Cardiac muscle cell (in vitro differentiated cells and primary cell): ENCODE measurements around the gene KRTAP6-2. TPM values are rescaled to one million over a fixed set of nuclear protein-coding genes. Genes with fewer than 3 reads are reported as not detected.

Experiments
- DNase-seq, 2 donors: peaks; one replicate each; pipeline versions ENCODE4 v3.0.0 to v3.0.0-alpha.2; 2010 to 2017; ENCODE audit warnings: low read depth in 1 of 2, low spot score in 1 of 2
- H3K27ac ChIP-seq: fragments of 200-600 bp; sonication (generic); 2 replicates; pipeline ENCODE4 v1.5.1; 2016
- H3K27me3 ChIP-seq: fragments of 200-600 bp; sonication (generic); 2 replicates; pipeline ENCODE4 v1.6.0; 2016; ENCODE audit warnings: control low read depth
- H3K36me3 ChIP-seq: fragments of 200-600 bp; sonication (generic); 2 replicates; pipeline ENCODE4 v1.5.1; 2016; ENCODE audit warnings: control low read depth
- H3K4me1 ChIP-seq: fragments of 200-600 bp; sonication (generic); 2 replicates; pipeline ENCODE4 v1.8.1; 2017; ENCODE audit warnings: low read depth, mild to moderate bottlenecking, mixed run types
- H3K4me3 ChIP-seq: fragments of 200-600 bp; sonication (generic); 2 replicates; pipeline ENCODE4 v1.5.1; 2016; ENCODE audit warnings: mild to moderate bottlenecking
- H3K9me3 ChIP-seq: fragments of 200-600 bp; sonication (generic); 2 replicates; pipeline ENCODE4 v1.5.1; 2017; ENCODE audit warnings: low read depth, mild to moderate bottlenecking, control low read depth
- CTCF ChIP-seq: IDR thresholded peaks from 2 replicates; pipeline ENCODE4 v1.5.1; 2012; ENCODE audit warnings: low read depth, mild to moderate bottlenecking, low read length
- polyA plus RNA-seq: library from polyadenylated mRNA; unstranded; fragments of >200 nt; fragmentation: Nextera tagmentation; extraction: Ambion mirVana; gene quantifications from 2 replicates; pipeline ENCODE4 v1.2.1, GENCODE V29; 2016
- total RNA-seq: library from RNA; depleted of rRNA; stranded (reverse); fragments of >200 nt; gene quantifications from 2 replicates; pipeline ENCODE4 v1.2.3, GENCODE V29; 2016

KRTAP6-2 gene
- total and polyA plus RNA-seq, 2 experiments from 2014 or later: not detected

DNA sequence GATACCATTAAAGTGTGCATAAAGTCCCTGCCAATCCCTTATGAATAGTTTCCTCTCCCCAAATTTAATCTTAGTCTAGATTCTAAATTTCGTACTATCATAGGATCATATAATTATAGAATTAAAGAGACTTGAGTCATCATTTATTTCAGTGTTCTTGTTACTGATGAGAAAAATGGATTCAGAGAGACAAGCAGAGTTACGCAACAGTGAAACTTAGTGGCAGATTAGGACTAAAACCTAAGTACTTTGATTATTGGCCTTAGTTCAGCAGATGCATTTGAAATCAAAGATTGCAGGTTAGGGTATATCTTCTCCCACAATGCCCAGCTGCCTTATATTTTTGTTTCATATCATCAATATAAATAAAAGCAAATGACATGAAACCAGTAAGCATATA, 36.7 kb downstream of the KRTAP6-2 start:
- Histone ChIP-seq H3K36me3 (no peaks in the 10 kb centered on the region), H3K9me3 (no peaks in the 10 kb centered on the region), H3K4me1 (no peaks in the 10 kb centered on the region), H3K27me3 (no peaks in the 10 kb centered on the region), H3K4me3 (no peak overlapping the region), H3K27ac (no peak overlapping the region)
- no peak for DNase-seq
- TF ChIP-seq CTCF: no peak

DNA sequence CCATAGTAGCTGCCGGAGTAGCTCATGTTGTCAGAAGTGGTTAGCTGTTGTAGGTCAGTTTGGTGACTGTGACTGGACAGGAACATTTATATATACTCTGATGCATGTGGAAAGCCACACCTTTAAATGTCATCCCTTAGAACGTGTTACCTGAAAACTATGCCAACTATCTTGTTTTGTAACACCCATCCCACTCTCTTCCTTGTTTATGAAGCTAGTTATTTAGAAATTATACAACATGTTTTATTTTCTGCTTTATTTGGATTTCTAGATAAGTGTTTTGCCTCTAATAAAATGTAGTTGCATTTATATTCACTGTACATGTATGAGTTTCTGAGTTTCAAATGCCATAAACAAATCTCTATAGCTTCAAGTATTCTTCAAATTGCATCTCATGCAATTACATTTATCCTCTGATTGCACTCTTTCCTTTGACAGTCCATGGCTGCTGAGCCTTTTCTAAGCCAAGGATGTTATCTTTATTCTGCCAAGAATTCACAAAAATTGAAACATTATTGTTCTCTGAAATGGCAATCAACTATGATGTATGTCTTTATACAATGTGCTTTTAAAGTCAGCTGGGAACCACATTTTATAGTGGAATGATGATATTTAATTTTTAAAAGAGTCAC, 37.3 kb downstream of the KRTAP6-2 start, which contains the start of gene KRTAP19-7:
KRTAP19-7 (minus strand) TSS at position 51 of the 632 bp plus-strand sequence; CDS start at position 26, 25 bp downstream.
- no peaks in the 10 kb centered on the region for H3K27me3 ChIP-seq
- H3K36me3 ChIP-seq: no peaks in the 10 kb centered on the region
- H3K4me1 ChIP-seq: no peaks in the 10 kb centered on the region
- no peak within 1 kb of the TSS for H3K4me3 ChIP-seq
- no peaks in the 10 kb centered on the region for H3K9me3 ChIP-seq
- DNase-seq: no peak
- no peak within 1 kb of the TSS for H3K27ac ChIP-seq
- TF ChIP-seq CTCF: no peak

DNA sequence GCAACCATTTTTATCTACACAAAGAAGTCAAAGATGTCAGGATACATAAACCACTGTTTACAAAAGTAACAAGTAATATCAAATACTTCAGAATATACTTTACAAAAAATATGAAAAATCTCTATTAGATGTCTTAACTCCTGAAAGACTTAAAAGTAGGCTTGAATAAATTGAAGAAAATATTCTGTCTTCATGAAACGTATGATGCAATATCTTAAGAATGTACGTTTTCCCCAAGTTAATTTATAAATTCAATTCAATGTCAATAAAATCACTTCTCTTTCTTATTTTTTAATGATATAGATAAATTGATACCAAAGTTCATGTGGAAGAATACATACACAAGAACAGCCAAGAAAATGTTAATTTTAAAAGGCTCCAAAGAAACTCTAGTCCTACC, 43.6 kb downstream of the KRTAP6-2 start:
- no peak overlapping the region for H3K27ac ChIP-seq
- no peaks in the 10 kb centered on the region for H3K36me3 ChIP-seq
- no peaks in the 10 kb centered on the region for H3K9me3 ChIP-seq
- no peaks in the 10 kb centered on the region for H3K4me1 ChIP-seq
- H3K4me3 ChIP-seq: no peak overlapping the region
- no peak for TF ChIP-seq CTCF
- no peaks in the 10 kb centered on the region for H3K27me3 ChIP-seq
- no peak for DNase-seq

GRCh38 chr21:30552782-30553181, 45.9 kb downstream of the KRTAP6-2 start:
- H3K9me3 ChIP-seq: no peaks in the 10 kb centered on the region
- H3K27me3 ChIP-seq: no peaks in the 10 kb centered on the region
- H3K4me3 ChIP-seq: no peak overlapping the region
- no peak for DNase-seq
- H3K36me3 ChIP-seq: no peaks in the 10 kb centered on the region
- H3K4me1 ChIP-seq: no peaks in the 10 kb centered on the region
- TF ChIP-seq CTCF: no peak
- no peak overlapping the region for H3K27ac ChIP-seq

Other genes with a start within 250 kb of the KRTAP6-2 start
- not detected in 2 replicates for gene KRTAP13-2, start 226.6 kb downstream of the KRTAP6-2 start, total RNA-seq
- gene KRTAP13-2, start 226.6 kb downstream of the KRTAP6-2 start, polyA plus RNA-seq: not detected in 2 replicates
- not detected in 2 replicates for gene KRTAP13-1, start 202.9 kb downstream of the KRTAP6-2 start, total RNA-seq
- gene KRTAP13-1, start 202.9 kb downstream of the KRTAP6-2 start, polyA plus RNA-seq: not detected in 2 replicates
- gene KRTAP13-3, start 173.0 kb downstream of the KRTAP6-2 start, total RNA-seq: not detected in 2 replicates
- gene KRTAP13-3, start 173.0 kb downstream of the KRTAP6-2 start, polyA plus RNA-seq: not detected in 2 replicates
- gene KRTAP13-4, start 168.7 kb downstream of the KRTAP6-2 start, total RNA-seq: not detected in 2 replicates
- gene KRTAP13-4, start 168.7 kb downstream of the KRTAP6-2 start, polyA plus RNA-seq: not detected in 2 replicates
- not detected in 2 replicates for gene KRTAP15-1, start 158.6 kb downstream of the KRTAP6-2 start, total RNA-seq
- not detected in 2 replicates for gene KRTAP15-1, start 158.6 kb downstream of the KRTAP6-2 start, polyA plus RNA-seq
- not detected in 2 replicates for gene KRTAP19-1, start 118.5 kb downstream of the KRTAP6-2 start, total RNA-seq
- gene KRTAP19-1, start 118.5 kb downstream of the KRTAP6-2 start, polyA plus RNA-seq: not detected in 2 replicates
- gene KRTAP19-2, start 111.5 kb downstream of the KRTAP6-2 start, total RNA-seq: not detected in 2 replicates
- gene KRTAP19-2, start 111.5 kb downstream of the KRTAP6-2 start, polyA plus RNA-seq: not detected in 2 replicates
- gene KRTAP19-3, start 106.9 kb downstream of the KRTAP6-2 start, total RNA-seq: not detected in 2 replicates
- not detected in 2 replicates for gene KRTAP19-3, start 106.9 kb downstream of the KRTAP6-2 start, polyA plus RNA-seq
- gene KRTAP19-4, start 101.7 kb downstream of the KRTAP6-2 start, total RNA-seq: not detected in 2 replicates
- not detected in 2 replicates for gene KRTAP19-4, start 101.7 kb downstream of the KRTAP6-2 start, polyA plus RNA-seq
- not detected in 2 replicates for gene KRTAP19-5, start 96.8 kb downstream of the KRTAP6-2 start, total RNA-seq
- gene KRTAP19-5, start 96.8 kb downstream of the KRTAP6-2 start, polyA plus RNA-seq: not detected in 2 replicates
- gene KRTAP19-6, start 57.0 kb downstream of the KRTAP6-2 start, total RNA-seq: not detected in 2 replicates
- not detected in 2 replicates for gene KRTAP19-6, start 57.0 kb downstream of the KRTAP6-2 start, polyA plus RNA-seq
- not detected in 2 replicates for gene KRTAP19-7, start 37.6 kb downstream of the KRTAP6-2 start, total RNA-seq
- gene KRTAP19-7, start 37.6 kb downstream of the KRTAP6-2 start, polyA plus RNA-seq: not detected in 2 replicates
- gene KRTAP22-2, start 8.5 kb downstream of the KRTAP6-2 start, total RNA-seq: not detected in 2 replicates
- not detected in 2 replicates for gene KRTAP22-2, start 8.5 kb downstream of the KRTAP6-2 start, polyA plus RNA-seq
- gene KRTAP6-3, start 6.5 kb downstream of the KRTAP6-2 start, total RNA-seq: not detected in 2 replicates
- gene KRTAP6-3, start 6.5 kb downstream of the KRTAP6-2 start, polyA plus RNA-seq: not detected in 2 replicates
- not detected in 2 replicates for gene KRTAP22-1, start 2.2 kb upstream of the KRTAP6-2 start, total RNA-seq
- not detected in 2 replicates for gene KRTAP22-1, start 2.2 kb upstream of the KRTAP6-2 start, polyA plus RNA-seq
- not detected in 2 replicates for gene KRTAP6-1, start 15.0 kb upstream of the KRTAP6-2 start, total RNA-seq
- gene KRTAP6-1, start 15.0 kb upstream of the KRTAP6-2 start, polyA plus RNA-seq: not detected in 2 replicates
- gene KRTAP20-1, start 17.5 kb upstream of the KRTAP6-2 start, total RNA-seq: not detected in 2 replicates
- not detected in 2 replicates for gene KRTAP20-1, start 17.5 kb upstream of the KRTAP6-2 start, polyA plus RNA-seq
- gene KRTAP20-4, start 21.7 kb upstream of the KRTAP6-2 start, total RNA-seq: not detected in 2 replicates
- not detected in 2 replicates for gene KRTAP20-4, start 21.7 kb upstream of the KRTAP6-2 start, polyA plus RNA-seq
- gene KRTAP20-2, start 36.3 kb upstream of the KRTAP6-2 start, total RNA-seq: not detected in 2 replicates
- not detected in 2 replicates for gene KRTAP20-2, start 36.3 kb upstream of the KRTAP6-2 start, polyA plus RNA-seq
- not detected in 2 replicates for gene KRTAP20-3, start 44.0 kb upstream of the KRTAP6-2 start, total RNA-seq
- not detected in 2 replicates for gene KRTAP20-3, start 44.0 kb upstream of the KRTAP6-2 start, polyA plus RNA-seq
- gene KRTAP21-3, start 119.9 kb upstream of the KRTAP6-2 start, total RNA-seq: not detected in 2 replicates
- gene KRTAP21-3, start 119.9 kb upstream of the KRTAP6-2 start, polyA plus RNA-seq: not detected in 2 replicates
- not detected in 2 replicates for gene KRTAP21-2, start 148.4 kb upstream of the KRTAP6-2 start, total RNA-seq
- not detected in 2 replicates for gene KRTAP21-2, start 148.4 kb upstream of the KRTAP6-2 start, polyA plus RNA-seq
- gene KRTAP21-1, start 156.5 kb upstream of the KRTAP6-2 start, total RNA-seq: not detected in 2 replicates
- not detected in 2 replicates for gene KRTAP21-1, start 156.5 kb upstream of the KRTAP6-2 start, polyA plus RNA-seq
- gene KRTAP8-1, start 214.4 kb upstream of the KRTAP6-2 start, total RNA-seq: not detected in 2 replicates
- gene KRTAP8-1, start 214.4 kb upstream of the KRTAP6-2 start, polyA plus RNA-seq: not detected in 2 replicates
- gene KRTAP7-1, start 230.9 kb upstream of the KRTAP6-2 start, total RNA-seq: not detected in 2 replicates
- not detected in 2 replicates for gene KRTAP7-1, start 230.9 kb upstream of the KRTAP6-2 start, polyA plus RNA-seq